GM19328 (cell line): ENCODE measurements around the gene DNAH11.
"Not testable (repeated sequence)": the region's sequence is repeated elsewhere in the genome, so short reads cannot be mapped to it uniquely, and the experiment has no call there.

Experiments used
- ATAC-seq: cut with Tn5 transposase; IDR thresholded peaks from one replicate; pipeline ENCODE4 v1.9.1; 2021; ENCODE audit warnings: mild to moderate bottlenecking, moderate library complexity; ENCODE audit not compliant: unreplicated experiment

DNAH11 gene

GRCh38 chr7:21922605-21923004 is 379.8 kb downstream of the DNAH11 start:
- no peak for ATAC-seq

- ATAC-seq: no peak
Observed at GRCh38 chr7:21923658-21924057, 380.8 kb downstream of the DNAH11 start.

- ATAC-seq: no peak
Observed at GRCh38 chr7:21926448-21926847, 383.6 kb downstream of the DNAH11 start.

GRCh38 chr7:21927693-21928092 is 384.9 kb downstream of the DNAH11 start:
- no peak for ATAC-seq

- ATAC-seq: not testable (repeated sequence)
Observed at GRCh38 chr7:21933293-21933692, 390.5 kb downstream of the DNAH11 start.

- ATAC-seq: no peak
Observed at GRCh38 chr7:21934808-21935207, 392.0 kb downstream of the DNAH11 start.

- no peak for ATAC-seq
Observed at GRCh38 chr7:21938463-21938862, 395.6 kb downstream of the DNAH11 start.

GRCh38 chr7:21939136-21939857 is 396.5 kb downstream of the DNAH11 start:
- ATAC-seq: peak; percentile 69

GRCh38 chr7:21939858-21940372 is 397.1 kb downstream of the DNAH11 start:
- no peak for ATAC-seq

GRCh38 chr7:21941611-21942141 is 398.8 kb downstream of the DNAH11 start:
- ATAC-seq: peak; percentile 23

- no peak for ATAC-seq
Observed at GRCh38 chr7:21942955-21943354, 400.1 kb downstream of the DNAH11 start.

- ATAC-seq: no peak
Observed at GRCh38 chr7:21943436-21943835, 400.6 kb downstream of the DNAH11 start.

GRCh38 chr7:21944616-21945453 is 402.0 kb downstream of the DNAH11 start:
- no peak for ATAC-seq

- peak; percentile 88 for ATAC-seq
Observed at GRCh38 chr7:21945454-21946221, 402.8 kb downstream of the DNAH11 start, which contains the start of gene CDCA7L. TSS of gene CDCA7L (minus strand) at chr7:21945899. CDS start at chr7:21945804, 95 bp downstream.

- no peak for ATAC-seq
Observed at GRCh38 chr7:21946222-21946709, 403.4 kb downstream of the DNAH11 start.

- ATAC-seq: no peak
Observed at GRCh38 chr7:21947056-21947455, 404.2 kb downstream of the DNAH11 start.

- ATAC-seq: no peak
Observed at GRCh38 chr7:21947946-21948345, 405.1 kb downstream of the DNAH11 start.

- no peak for ATAC-seq
Observed at GRCh38 chr7:21948364-21948763, 405.5 kb downstream of the DNAH11 start.

GRCh38 chr7:21948887-21949540 is 406.2 kb downstream of the DNAH11 start:
- ATAC-seq: no peak
